Mesendoderm (in vitro differentiated cells): ENCODE results near the gene EPHA1.

Experiments used
- DNase-seq: peaks from one replicate; pipeline ENCODE4 v3.0.0; 2013
- H2AK5ac ChIP-seq: 2 replicates; pipeline ENCODE4 v1.6.1; 2013; ENCODE audit warnings: low read length, inconsistent platforms
- H2BK120ac ChIP-seq: 2 replicates; pipeline ENCODE4 v1.6.1; 2013; ENCODE audit warnings: low read depth, mild to moderate bottlenecking, low read length, moderate library complexity, mixed read lengths
- H2BK15ac ChIP-seq: replicated peaks from 2 replicates; pipeline ENCODE4 v1.6.1; 2013; ENCODE audit warnings: low read depth, mild to moderate bottlenecking, moderate library complexity
- H2BK5ac ChIP-seq: 2 replicates; pipeline ENCODE4 v1.6.1; 2013; ENCODE audit warnings: low read length, inconsistent platforms
- H3K18ac ChIP-seq: 2 replicates; pipeline ENCODE4 v1.6.1; 2013; ENCODE audit warnings: mild to moderate bottlenecking, low read length, mixed read lengths
- H3K23ac ChIP-seq: one replicate; pipeline ENCODE4 v1.6.1; 2013; ENCODE audit warnings: low read length
- H3K27ac ChIP-seq: 2 replicates; pipeline ENCODE4 v1.5.1; 2013; ENCODE audit warnings: low read depth, mild to moderate bottlenecking, inconsistent platforms, low read length, moderate library complexity
- H3K27me3 ChIP-seq: 2 replicates; pipeline ENCODE4 v1.6.1; 2013; ENCODE audit warnings: low read length, control low read depth, mild to moderate bottlenecking, inconsistent platforms; ENCODE audit not compliant: insufficient read depth, poor library complexity
- H3K36me3 ChIP-seq: 2 replicates; pipeline ENCODE4 v1.6.1; 2013; ENCODE audit warnings: low read length, inconsistent platforms; ENCODE audit not compliant: control insufficient read depth, insufficient read depth
- H3K4ac ChIP-seq: one replicate; pipeline ENCODE4 v1.6.1; 2013; ENCODE audit warnings: low read depth, mild to moderate bottlenecking, low read length, moderate library complexity
- H3K4me1 ChIP-seq: 2 replicates; pipeline ENCODE4 v1.6.1; 2013; ENCODE audit warnings: low read depth, low read length, inconsistent platforms; ENCODE audit not compliant: control insufficient read depth
- H3K4me2 ChIP-seq: 2 replicates; pipeline ENCODE4 v1.6.1; 2013; ENCODE audit warnings: low read length
- H3K4me3 ChIP-seq: 2 replicates; pipeline ENCODE4 v1.5.1; 2013; ENCODE audit warnings: mild to moderate bottlenecking, low read length
- H3K56ac ChIP-seq: one replicate; pipeline ENCODE4 v1.6.1; 2013; ENCODE audit warnings: low read length
- H3K79me1 ChIP-seq: 2 replicates; pipeline ENCODE4 v1.6.1; 2013; ENCODE audit warnings: low read length, inconsistent platforms
- H3K79me2 ChIP-seq: 2 replicates; pipeline ENCODE4 v1.6.1; 2013; ENCODE audit warnings: mild to moderate bottlenecking, low read length; ENCODE audit not compliant: control insufficient read depth, insufficient read depth
- H3K9ac ChIP-seq: 2 replicates; pipeline ENCODE4 v1.6.1; 2013; ENCODE audit warnings: low read length, inconsistent platforms
- H4K5ac ChIP-seq: one replicate; pipeline ENCODE4 v1.6.1; 2013; ENCODE audit warnings: low read length
- H4K8ac ChIP-seq: one replicate; pipeline ENCODE4 v1.6.1; 2013; ENCODE audit warnings: low read depth, mild to moderate bottlenecking, control low read depth, low read length, moderate library complexity
- WGBS: extraction: QIAGEN DNeasy Blood & Tissue Kit; methylation state at CpG from one replicate; pipeline ENCODE4 v1.1.7; 2013; ENCODE audit warnings: low lambda C conversion rate, missing lambda C conversion rate; ENCODE audit not compliant: insufficient coverage; ENCODE audit errors: extremely low coverage; 5-methylcytosine and 5-hydroxymethylcytosine counted together

EPHA1 gene

GRCh38 chr7:143381427-143382125, 27.1 kb downstream of the EPHA1 start:
- Histone ChIP-seq H3K23ac (peak overlapping the region; percentile 1), H3K79me2 (peaks cover 59% of the 10 kb centered on the region), H2BK15ac (no peak overlapping the region), H3K4me3 (peak overlapping the region; percentile 81), H3K79me1 (peaks cover 33% of the 10 kb centered on the region), H3K4me1 (peaks cover 22% of the 10 kb centered on the region), H3K27ac (peak overlapping the region; percentile 71), H2BK120ac (no peak overlapping the region), H4K5ac (no peak overlapping the region), H4K8ac (peak overlapping the region; percentile 77), H3K9ac (peak overlapping the region; percentile 94), H3K4ac (peak overlapping the region; percentile 61), H3K36me3 (peaks cover 6% of the 10 kb centered on the region), H3K18ac (peak overlapping the region; percentile 99), H2AK5ac (no peak overlapping the region), H3K56ac (peak overlapping the region; percentile 86), H2BK5ac (peak overlapping the region; percentile 50), H3K27me3 (no peaks in the 10 kb centered on the region), H3K4me2 (peak overlapping the region; percentile 84)
- no CpG with 5 or more reads among the region's 64 CpGs for WGBS
- DNase-seq, result no peak

GRCh38 chr7:143380646-143381426, 27.8 kb downstream of the EPHA1 start, which contains the start of gene ZYX:
TSS of gene ZYX (plus strand) at chr7:143381345. CDS start at chr7:143381572, 227 bp downstream.
- no peaks in the 10 kb centered on the region for H3K27me3 ChIP-seq
- H2BK15ac ChIP-seq, result peak within 1 kb of the TSS; percentile 37
- peak within 1 kb of the TSS; percentile 100 for H3K4ac ChIP-seq
- H4K8ac ChIP-seq, result peak within 1 kb of the TSS; percentile 77
- DNase-seq, result peak; percentile 98
- peak within 1 kb of the TSS; percentile 90 for H3K4me3 ChIP-seq
- H3K56ac ChIP-seq, result peak within 1 kb of the TSS; percentile 97
- H3K27ac ChIP-seq, result peak within 1 kb of the TSS; percentile 96
- peak within 1 kb of the TSS; percentile 84 for H3K4me2 ChIP-seq
- peak within 1 kb of the TSS; percentile 99 for H3K18ac ChIP-seq
- H2BK5ac ChIP-seq, result peak within 1 kb of the TSS; percentile 95
- peak within 1 kb of the TSS; percentile 96 for H3K23ac ChIP-seq
- peaks cover 6% of the 10 kb centered on the region for H3K36me3 ChIP-seq
- H2BK120ac ChIP-seq, result peak within 1 kb of the TSS; percentile 88
- H3K4me1 ChIP-seq, result peaks cover 22% of the 10 kb centered on the region
- no peak within 1 kb of the TSS for H2AK5ac ChIP-seq
- no CpG with 5 or more reads among the region's 72 CpGs for WGBS
- peak within 1 kb of the TSS; percentile 97 for H3K9ac ChIP-seq
- peaks cover 28% of the 10 kb centered on the region for H3K79me1 ChIP-seq
- peaks cover 53% of the 10 kb centered on the region for H3K79me2 ChIP-seq
- H4K5ac ChIP-seq, result no peak within 1 kb of the TSS

- whole genome bisulfite sequencing, result no CpG with 5 or more reads among the region's 35 CpGs
- peak overlapping the region; percentile 75 for H3K4me2 ChIP-seq
- H3K4me3 ChIP-seq, result peak overlapping the region; percentile 90
- no peak overlapping the region for H4K5ac ChIP-seq
- H3K18ac ChIP-seq, result peak overlapping the region; percentile 95
- H2AK5ac ChIP-seq, result no peak overlapping the region
- no peaks in the 10 kb centered on the region for H3K27me3 ChIP-seq
- peak overlapping the region; percentile 96 for H3K23ac ChIP-seq
- DNase-seq, result peak; percentile 93
- peaks cover 25% of the 10 kb centered on the region for H3K79me1 ChIP-seq
- H2BK120ac ChIP-seq, result peak overlapping the region; percentile 88
- peak overlapping the region; percentile 95 for H2BK5ac ChIP-seq
- peaks cover 4% of the 10 kb centered on the region for H3K36me3 ChIP-seq
- peak overlapping the region; percentile 97 for H3K9ac ChIP-seq
- peak overlapping the region; percentile 97 for H3K56ac ChIP-seq
- H3K79me2 ChIP-seq, result peaks cover 49% of the 10 kb centered on the region
- H3K4me1 ChIP-seq, result peaks cover 21% of the 10 kb centered on the region
- H4K8ac ChIP-seq, result peak overlapping the region; percentile 43
- peak overlapping the region; percentile 37 for H2BK15ac ChIP-seq
- H3K27ac ChIP-seq, result peak overlapping the region; percentile 96
- H3K4ac ChIP-seq, result peak overlapping the region; percentile 100
Measured at GRCh38 chr7:143380260-143380645, 28.4 kb downstream of the EPHA1 start.

- peaks cover 43% of the 10 kb centered on the region for H3K79me2 ChIP-seq
- H3K36me3 ChIP-seq, result no peaks in the 10 kb centered on the region
- H3K27me3 ChIP-seq, result no peaks in the 10 kb centered on the region
- no peak overlapping the region for H4K8ac ChIP-seq
- H2BK5ac ChIP-seq, result no peak overlapping the region
- H3K27ac ChIP-seq, result no peak overlapping the region
- no peak overlapping the region for H3K23ac ChIP-seq
- no CpG with 5 or more reads among the region's 15 CpGs for WGBS
- no peak overlapping the region for H2BK15ac ChIP-seq
- H2AK5ac ChIP-seq, result no peak overlapping the region
- no peak for DNase-seq
- H3K4me2 ChIP-seq, result peak overlapping the region; percentile 75
- peaks cover 20% of the 10 kb centered on the region for H3K79me1 ChIP-seq
- peaks cover 20% of the 10 kb centered on the region for H3K4me1 ChIP-seq
- no peak overlapping the region for H2BK120ac ChIP-seq
- H3K9ac ChIP-seq, result peak overlapping the region; percentile 80
- peak overlapping the region; percentile 75 for H3K56ac ChIP-seq
- H4K5ac ChIP-seq, result peak overlapping the region; percentile 21
- H3K4ac ChIP-seq, result peak overlapping the region; percentile 66
- peak overlapping the region; percentile 65 for H3K18ac ChIP-seq
- peak overlapping the region; percentile 36 for H3K4me3 ChIP-seq
Measured at GRCh38 chr7:143379611-143380259, 28.9 kb downstream of the EPHA1 start.

DNA sequence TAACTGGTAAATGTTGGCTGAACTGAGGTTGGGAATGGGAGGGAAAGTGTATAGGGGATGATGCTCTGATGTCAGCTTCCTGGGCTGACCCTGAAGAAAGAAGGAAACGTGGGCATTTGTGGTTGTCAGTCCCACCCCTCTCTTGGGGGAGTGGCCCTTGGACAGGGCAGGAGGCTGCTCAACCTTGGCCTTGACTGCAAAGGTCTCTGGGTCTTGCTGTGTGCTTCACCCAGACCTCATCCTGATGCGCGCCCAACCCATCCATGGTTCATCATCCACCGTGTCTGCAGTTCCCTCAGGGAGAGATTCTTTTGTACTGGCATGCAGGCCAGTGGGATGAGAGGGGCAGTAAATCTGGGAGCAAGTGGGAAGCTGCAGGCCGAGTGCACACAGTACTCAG, 32.3 kb downstream of the EPHA1 start:
- H2BK120ac ChIP-seq, result no peak overlapping the region
- no peaks in the 10 kb centered on the region for H3K36me3 ChIP-seq
- H2BK5ac ChIP-seq, result no peak overlapping the region
- H4K8ac ChIP-seq, result no peak overlapping the region
- H3K79me1 ChIP-seq, result peaks cover 6% of the 10 kb centered on the region
- peaks cover 10% of the 10 kb centered on the region for H3K79me2 ChIP-seq
- no peaks in the 10 kb centered on the region for H3K27me3 ChIP-seq
- no peak overlapping the region for H2BK15ac ChIP-seq
- H2AK5ac ChIP-seq, result no peak overlapping the region
- no peak overlapping the region for H3K56ac ChIP-seq
- no peak for DNase-seq
- no peak overlapping the region for H3K9ac ChIP-seq
- H3K4me1 ChIP-seq, result peaks cover 7% of the 10 kb centered on the region
- H3K23ac ChIP-seq, result no peak overlapping the region
- no peak overlapping the region for H3K4ac ChIP-seq
- no peak overlapping the region for H3K4me2 ChIP-seq
- no peak overlapping the region for H3K27ac ChIP-seq
- WGBS, result no CpG with 5 or more reads among the region's 5 CpGs
- no peak overlapping the region for H3K4me3 ChIP-seq
- no peak overlapping the region for H3K18ac ChIP-seq
- H4K5ac ChIP-seq, result no peak overlapping the region
